Bronchial epithelial cell (primary cell): ENCODE results near the gene LSM10. TPM values are rescaled to one million over a fixed set of nuclear protein-coding genes. Genes with fewer than 3 reads are reported as not detected.

Experiments
- DNase-seq: peaks from one replicate; pipeline ENCODE4 v3.0.0-alpha.2; 2010; ENCODE audit warnings: low read depth
- FAIRE-seq: peaks from 2 replicates; lab custom pipeline; 2011; peaks lifted over from hg19 to GRCh38; lab: Jason Lieb, UNC
- H3K27me3 ChIP-seq: 2 replicates; pipeline ENCODE4 v1.5.1; 2011; ENCODE audit warnings: low read length; ENCODE audit not compliant: control insufficient read depth, insufficient read depth
- H3K36me3 ChIP-seq: 2 replicates; pipeline ENCODE4 v1.5.1; 2011; ENCODE audit warnings: low read length; ENCODE audit not compliant: control insufficient read depth, insufficient read depth
- H3K4me3 ChIP-seq: 2 replicates; pipeline ENCODE4 v1.5.1; 2011; ENCODE audit warnings: mild to moderate bottlenecking, low read depth, low read length, control low read depth
- CTCF ChIP-seq: IDR thresholded peaks from 2 replicates; pipeline ENCODE4 v1.5.1; 2011; ENCODE audit warnings: mild to moderate bottlenecking, moderate library complexity, low read length, control low read depth, inconsistent platforms; ENCODE audit not compliant: insufficient read depth, severe bottlenecking
- total RNA-seq: library from RNA; depleted of rRNA; stranded (reverse); fragments of >200 nt; gene quantifications from 2 replicates; pipeline ENCODE4 v1.2.1, GENCODE V29; 2014

Gene LSM10
- total RNA-seq, result 7.6 and 11.5 TPM in 2 replicates

- Histone ChIP-seq H3K27me3 (no peaks in the 10 kb centered on the region), H3K4me3 (peak within 1 kb of the TSS; percentile 68), H3K36me3 (peaks cover 3% of the 10 kb centered on the region)
- no peak for TF ChIP-seq CTCF
- FAIRE-seq, result no peak
- peak; percentile 91 for DNase-seq
These were observed at the start of gene LSM10 for GRCh38 chr1:36397378-36398230. LSM10 (minus strand) TSS chr1:36397908; CDS start chr1:36394129, 3,779 bp downstream.

GRCh38 chr1:36447450-36447849, 49.7 kb upstream of the LSM10 start:
- Histone ChIP-seq H3K27me3 (no peaks in the 10 kb centered on the region), H3K4me3 (no peak overlapping the region), H3K36me3 (no peaks in the 10 kb centered on the region)
- no peak for TF ChIP-seq CTCF
- no peak for FAIRE-seq
- no peak for DNase-seq

GRCh38 chr1:36446746-36447145, 49.0 kb upstream of the LSM10 start:
- H3K4me3 ChIP-seq, result no peak overlapping the region
- H3K27me3 ChIP-seq, result no peaks in the 10 kb centered on the region
- FAIRE-seq, result no peak
- TF ChIP-seq CTCF, result no peak
- no peak for DNase-seq
- no peaks in the 10 kb centered on the region for H3K36me3 ChIP-seq

DNA sequence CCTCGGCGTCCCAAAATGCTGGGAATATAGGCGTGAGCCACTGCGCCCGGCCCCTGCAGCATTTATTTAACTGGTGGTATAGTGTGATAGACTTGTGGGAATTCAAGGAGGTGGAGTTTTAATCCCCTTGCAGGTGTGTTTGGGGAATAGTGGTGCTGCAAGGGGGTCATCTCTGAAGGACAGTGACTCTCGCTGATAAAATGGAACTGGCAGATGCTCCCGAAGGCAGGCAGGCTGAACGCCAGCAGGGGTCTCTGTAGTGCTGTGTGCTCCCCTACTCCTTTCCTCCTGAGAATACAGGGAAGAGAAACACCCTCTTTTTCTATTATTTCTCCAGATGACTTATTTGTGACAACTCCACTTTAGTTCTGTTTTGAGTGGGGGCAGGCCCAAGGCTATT, 48.6 kb upstream of the LSM10 start:
- Histone ChIP-seq H3K36me3 (no peaks in the 10 kb centered on the region), H3K4me3 (no peak overlapping the region), H3K27me3 (no peaks in the 10 kb centered on the region)
- DNase-seq (no peak), FAIRE-seq (no peak)
- peak; percentile 19 for TF ChIP-seq CTCF

GRCh38 chr1:36443297-36443696, 45.6 kb upstream of the LSM10 start:
- no peak overlapping the region for H3K4me3 ChIP-seq
- no peak for TF ChIP-seq CTCF
- H3K27me3 ChIP-seq, result no peaks in the 10 kb centered on the region
- FAIRE-seq (no peak), DNase-seq (no peak)
- H3K36me3 ChIP-seq, result no peaks in the 10 kb centered on the region
